ENCODE results near the gene BRD1. TPM values are rescaled to one million over a fixed set of nuclear protein-coding genes. Genes with fewer than 3 reads are reported as not detected.

Gene BRD1
- total and polyA plus RNA-seq, 8 donors: 27.4 to 50.3 (median 37.9) TPM

DNA sequence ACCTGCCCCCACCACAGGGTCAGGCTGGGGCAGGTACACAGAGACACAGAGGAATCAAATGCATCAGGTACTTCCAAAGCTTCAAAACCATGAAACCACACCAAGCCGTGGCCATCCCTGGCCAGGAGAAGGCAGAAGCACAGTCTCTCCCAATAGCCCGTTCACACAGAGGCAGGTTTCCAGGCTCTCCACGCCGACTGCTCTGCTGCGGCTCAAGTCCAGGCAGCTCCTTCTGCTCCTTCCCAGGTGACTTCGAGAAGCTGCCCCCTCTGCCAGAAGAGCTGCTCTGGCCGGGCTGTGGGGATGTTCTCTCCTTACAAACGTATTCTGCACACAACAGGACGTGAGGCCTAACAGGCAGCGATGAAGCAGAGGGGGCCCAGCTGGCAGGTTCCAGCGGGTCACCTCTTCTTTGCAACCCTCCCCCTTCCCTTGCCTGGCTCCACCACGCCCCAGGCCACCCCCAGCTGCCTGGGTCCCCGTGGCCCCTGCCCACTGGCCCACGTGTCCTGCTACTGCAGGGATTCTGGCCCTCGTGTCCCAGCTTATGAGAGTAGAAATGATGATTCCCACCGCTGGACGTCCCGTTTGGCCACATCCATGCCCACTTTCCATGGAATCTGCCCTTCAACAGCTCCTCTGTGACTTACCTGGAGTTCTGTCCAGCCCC, 26.1 kb downstream of the BRD1 start:
- intact Hi-C loops (cut with DNase I): no loop called here
- Histone ChIP-seq H3K36me3 (peaks cover 0 to 86% of the 10 kb centered on the region in 2 donors), H3K4me3 (no peak overlapping the region), H3K4me1 (peaks cover 0 to 31% of the 10 kb centered on the region in 2 donors), H3K27ac (peak overlapping the region; percentile 3 to 43), H3K9me3 (no peaks in the 10 kb centered on the region), H3K27me3 (no peaks in the 10 kb centered on the region)
- TF ChIP-seq, protein P1, sequence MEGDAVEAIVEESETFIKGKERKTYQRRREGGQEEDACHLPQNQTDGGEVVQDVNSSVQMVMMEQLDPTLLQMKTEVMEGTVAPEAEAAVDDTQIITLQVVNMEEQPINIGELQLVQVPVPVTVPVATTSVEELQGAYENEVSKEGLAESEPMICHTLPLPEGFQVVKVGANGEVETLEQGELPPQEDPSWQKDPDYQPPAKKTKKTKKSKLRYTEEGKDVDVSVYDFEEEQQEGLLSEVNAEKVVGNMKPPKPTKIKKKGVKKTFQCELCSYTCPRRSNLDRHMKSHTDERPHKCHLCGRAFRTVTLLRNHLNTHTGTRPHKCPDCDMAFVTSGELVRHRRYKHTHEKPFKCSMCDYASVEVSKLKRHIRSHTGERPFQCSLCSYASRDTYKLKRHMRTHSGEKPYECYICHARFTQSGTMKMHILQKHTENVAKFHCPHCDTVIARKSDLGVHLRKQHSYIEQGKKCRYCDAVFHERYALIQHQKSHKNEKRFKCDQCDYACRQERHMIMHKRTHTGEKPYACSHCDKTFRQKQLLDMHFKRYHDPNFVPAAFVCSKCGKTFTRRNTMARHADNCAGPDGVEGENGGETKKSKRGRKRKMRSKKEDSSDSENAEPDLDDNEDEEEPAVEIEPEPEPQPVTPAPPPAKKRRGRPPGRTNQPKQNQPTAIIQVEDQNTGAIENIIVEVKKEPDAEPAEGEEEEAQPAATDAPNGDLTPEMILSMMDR (IDR thresholded peaks at IDR 0.05): no peak
- ATAC-seq (no peak), DNase-seq (peak in 1 of 4 donors; percentile 62)

DNA sequence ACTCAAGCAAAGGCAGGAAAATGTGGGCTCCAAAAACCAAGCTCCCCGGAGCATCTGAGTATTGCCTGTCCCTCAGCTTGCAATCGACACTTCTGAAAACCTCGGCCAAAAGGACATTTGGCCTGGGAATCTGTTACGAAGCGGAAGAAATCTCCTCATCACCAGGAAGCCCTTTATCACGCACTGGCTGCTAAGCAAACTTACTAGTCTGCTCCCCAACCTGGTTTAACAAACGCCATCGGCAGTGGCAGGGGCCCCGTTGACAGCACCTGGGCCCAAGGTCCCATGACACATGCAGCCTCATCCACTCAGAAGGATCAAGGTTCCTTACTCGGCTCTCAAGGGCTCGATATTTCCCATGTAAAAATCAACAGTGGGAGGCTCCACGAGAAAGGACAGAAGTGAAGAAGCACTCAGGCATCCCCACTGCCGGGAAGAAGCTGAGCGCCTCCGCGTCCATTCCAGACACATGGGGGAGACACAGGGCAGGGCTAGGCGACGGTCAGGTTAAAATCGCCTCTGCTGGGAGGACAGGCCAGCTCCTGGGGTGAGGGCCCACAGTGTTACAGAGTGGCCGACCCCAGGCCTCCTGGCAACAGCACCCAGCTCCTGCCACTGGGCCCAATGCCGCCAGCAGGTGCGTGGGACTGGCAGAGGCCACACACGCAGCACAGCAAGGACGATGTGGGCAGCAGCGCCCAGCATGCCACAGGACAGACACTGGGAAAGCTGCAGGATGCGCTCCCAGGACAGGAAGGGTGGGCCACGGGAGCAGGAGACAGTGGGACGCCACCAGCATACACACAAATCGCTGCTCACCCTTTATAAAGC, 27.1 kb downstream of the BRD1 start:
- ATAC-seq (no peak), DNase-seq (peak in 1 of 4 donors; percentile 64)
- H3K4me1 ChIP-seq: peaks cover 0 to 25% of the 10 kb centered on the region in 2 donors
- peak overlapping the region in 1 of 2 donors; percentile 43 for H3K27ac ChIP-seq
- H3K27me3 ChIP-seq: no peaks in the 10 kb centered on the region
- peaks cover 0 to 94% of the 10 kb centered on the region in 2 donors for H3K36me3 ChIP-seq
- TF ChIP-seq, protein P1 (IDR thresholded peaks at IDR 0.05): no peak
- no peaks in the 10 kb centered on the region for H3K9me3 ChIP-seq
- H3K4me3 ChIP-seq: no peak overlapping the region
- intact Hi-C loops (cut with DNase I): no loop called here

DNA sequence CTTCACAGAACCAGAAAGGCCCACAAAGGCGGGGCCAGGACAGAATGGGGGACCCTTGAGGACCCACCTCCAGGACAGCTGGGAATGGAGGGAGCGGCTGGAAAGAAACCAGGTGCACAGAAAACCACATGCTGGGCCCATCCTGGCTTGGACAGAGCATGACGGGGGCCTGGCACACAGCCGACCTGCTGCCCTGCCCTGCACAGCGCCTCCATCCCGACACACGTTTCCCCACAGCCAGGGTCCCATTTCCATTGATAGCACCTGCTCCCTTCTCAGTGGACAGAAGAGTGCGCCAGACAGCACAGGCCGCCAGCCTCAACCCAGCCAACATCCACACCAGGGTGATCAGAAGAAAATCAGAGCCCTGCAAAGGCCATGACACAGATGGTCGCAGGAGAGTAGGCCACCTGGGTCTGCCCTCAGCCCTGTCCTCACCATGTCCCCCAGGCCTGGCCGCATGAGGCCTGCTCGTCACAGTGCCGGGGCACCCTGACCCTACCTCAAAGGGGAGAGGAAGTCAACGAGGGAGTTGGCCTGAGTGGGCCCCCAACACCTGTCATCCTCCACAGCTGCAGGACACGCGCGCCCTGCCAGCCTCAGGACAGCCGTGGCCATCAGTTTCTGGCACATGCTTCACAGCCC, 28.1 kb downstream of the BRD1 start:
- Histone ChIP-seq H3K4me3 (no peak overlapping the region), H3K9me3 (no peaks in the 10 kb centered on the region), H3K36me3 (peaks cover 0 to 95% of the 10 kb centered on the region in 2 donors), H3K4me1 (peaks cover 0 to 19% of the 10 kb centered on the region in 2 donors), H3K27me3 (no peaks in the 10 kb centered on the region), H3K27ac (peak overlapping the region in 1 of 2 donors; percentile 43)
- TF ChIP-seq, protein P1 (IDR thresholded peaks at IDR 0.05): no peak
- ATAC-seq: no peak
- intact Hi-C loops (cut with DNase I): loop anchor here in 1 of 2 donors (10.0 kb wide), 1 partner anchor 125 kb away; no protein-coding TSS in a partner anchor
- peak in 1 of 4 donors; percentile 62 for DNase-seq

DNA sequence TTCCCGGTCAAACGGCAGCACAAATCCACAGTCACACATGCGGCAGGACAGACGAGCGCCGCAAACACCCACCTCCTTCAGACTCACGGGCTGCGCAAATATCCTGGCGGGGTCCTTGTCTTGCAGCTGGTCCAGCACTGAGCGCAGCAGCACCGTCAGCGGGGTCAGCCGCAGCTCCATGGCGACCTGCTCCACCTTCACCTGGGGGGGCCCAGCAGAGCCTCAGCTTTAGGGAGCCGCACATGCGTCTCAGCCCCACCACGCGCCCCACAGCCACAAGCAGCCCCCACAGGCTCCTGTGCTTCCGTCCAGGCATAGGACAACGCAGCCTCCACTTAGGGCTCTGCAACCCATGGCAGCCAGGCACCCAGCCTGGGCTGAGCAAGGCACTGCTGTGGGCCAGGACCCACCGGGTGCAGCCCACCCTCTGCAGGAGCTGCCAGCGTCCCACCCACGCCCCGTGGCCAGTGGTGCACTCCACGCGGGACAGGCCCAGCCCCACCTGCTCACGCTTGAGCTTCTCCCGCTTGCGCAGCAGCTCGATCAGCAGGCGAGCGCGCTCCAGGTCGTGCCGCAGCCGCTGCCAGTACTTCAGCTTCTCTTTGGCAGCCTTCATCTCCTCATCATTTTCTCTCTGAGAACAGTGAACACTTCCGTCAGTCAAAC, 29.1 kb downstream of the BRD1 start:
- H3K27ac ChIP-seq: no peak overlapping the region
- peaks cover 0 to 19% of the 10 kb centered on the region in 2 donors for H3K4me1 ChIP-seq
- TF ChIP-seq, protein P1 (IDR thresholded peaks at IDR 0.05): no peak
- H3K9me3 ChIP-seq: no peaks in the 10 kb centered on the region
- intact Hi-C loops (cut with DNase I): loop anchor here in 1 of 2 donors (10.0 kb wide), 1 partner anchor 126 kb away; no protein-coding TSS in a partner anchor
- DNase-seq (peak in 1 of 4 donors; percentile 68), ATAC-seq (no peak)
- no peaks in the 10 kb centered on the region for H3K27me3 ChIP-seq
- H3K36me3 ChIP-seq: peaks cover 0 to 95% of the 10 kb centered on the region in 2 donors
- no peak overlapping the region for H3K4me3 ChIP-seq
